Muscle of arm (tissue), 12 donors: ENCODE results near the gene UGDH. TPM values are rescaled to one million over a fixed set of nuclear protein-coding genes. Genes with fewer than 3 reads are reported as not detected.

Source experiments
- DNase-seq: peaks from one replicate; pipeline ENCODE4 v3.0.0-alpha.2; 2013
- polyA plus RNA-seq, 12 donors: library from polyadenylated mRNA; unstranded; fragments of 120-200 nt; gene quantifications; one replicate each; pipeline ENCODE4 v1.2.1, GENCODE V29; 2013; ENCODE audit not compliant: insufficient read length in 12 of 12

Gene UGDH
- polyA plus RNA-seq, 12 donors, result 38.4 to 86.6 (median 54.1) TPM; not detected in 1

DNA sequence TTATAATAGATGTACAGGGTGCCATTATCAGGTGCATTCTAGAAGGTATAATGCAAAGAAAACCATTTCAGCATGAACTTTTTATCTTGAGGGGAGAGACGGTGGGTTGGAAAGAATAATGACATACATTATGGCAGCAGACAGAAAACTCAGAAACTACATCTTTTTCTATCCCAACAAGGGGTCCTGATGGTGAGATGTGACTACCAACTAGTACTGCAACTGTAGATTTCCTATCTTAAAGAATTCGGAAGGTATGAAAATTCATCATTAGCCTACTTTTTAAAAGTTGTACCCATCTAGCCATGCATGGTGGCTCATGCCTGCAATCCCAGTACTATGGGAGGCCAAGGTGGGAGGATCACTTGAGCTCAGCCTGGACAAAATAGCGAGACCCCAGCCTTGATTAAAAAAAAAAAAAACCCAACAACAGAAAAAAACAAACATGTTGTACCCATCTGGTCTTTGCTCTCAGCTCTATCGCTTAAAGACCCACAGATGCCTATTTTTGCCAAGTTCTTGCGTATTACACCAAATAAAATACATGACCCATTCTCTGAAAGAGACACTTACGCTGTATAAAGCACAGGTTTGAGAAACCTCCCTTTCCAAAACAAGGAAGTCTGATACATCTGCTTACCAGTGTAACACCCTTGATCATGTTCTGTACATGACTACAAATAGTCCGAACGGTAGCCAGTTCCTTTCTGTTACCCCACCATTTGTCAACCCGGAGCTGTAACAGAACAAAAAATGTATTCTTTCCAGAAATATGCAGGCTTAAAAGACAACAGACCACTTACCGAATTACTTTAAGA is 70.1 kb downstream of the UGDH start:
- DNase-seq, result no peak

- no peak for DNase-seq
Measured at GRCh38 chr4:39455486-39455885, 71.8 kb downstream of the UGDH start.

GRCh38 chr4:39453738-39454137 is 73.5 kb downstream of the UGDH start:
- DNase-seq, result no peak

GRCh38 chr4:39452860-39453587 is 74.2 kb downstream of the UGDH start:
- no peak for DNase-seq

DNA sequence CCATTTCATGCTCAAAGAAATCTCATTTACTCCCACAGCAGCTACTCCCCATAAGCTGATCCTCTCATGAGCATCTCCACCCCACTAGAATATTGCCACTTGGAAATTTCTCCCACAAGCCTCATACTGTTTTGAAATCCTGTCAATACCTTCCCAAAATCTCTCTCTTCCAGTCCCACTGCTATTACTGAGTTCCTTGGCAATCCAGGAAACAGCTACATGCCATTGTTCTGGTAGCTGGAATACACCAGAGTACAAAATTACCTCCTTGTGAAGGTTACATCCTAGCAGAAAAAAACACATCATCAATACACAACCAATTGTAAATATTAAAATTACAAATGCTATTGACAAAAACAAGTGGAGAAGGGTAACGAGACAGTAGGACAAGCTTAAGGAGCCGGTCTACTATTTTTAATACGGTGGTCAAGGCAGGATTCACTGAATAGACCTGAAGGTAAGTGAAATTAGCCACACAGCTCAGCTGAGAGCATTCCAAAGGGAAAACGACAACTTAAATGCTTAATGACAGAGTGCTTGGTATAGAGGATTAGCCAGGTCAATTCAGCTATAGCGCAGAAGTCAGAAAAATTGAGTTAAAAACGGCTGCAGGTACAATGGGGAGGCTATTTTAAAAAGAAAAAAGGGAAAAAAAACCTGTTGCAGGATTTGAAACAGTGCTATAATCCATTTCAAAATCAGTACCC is 74.9 kb downstream of the UGDH start:
- DNase-seq, result no peak

DNA sequence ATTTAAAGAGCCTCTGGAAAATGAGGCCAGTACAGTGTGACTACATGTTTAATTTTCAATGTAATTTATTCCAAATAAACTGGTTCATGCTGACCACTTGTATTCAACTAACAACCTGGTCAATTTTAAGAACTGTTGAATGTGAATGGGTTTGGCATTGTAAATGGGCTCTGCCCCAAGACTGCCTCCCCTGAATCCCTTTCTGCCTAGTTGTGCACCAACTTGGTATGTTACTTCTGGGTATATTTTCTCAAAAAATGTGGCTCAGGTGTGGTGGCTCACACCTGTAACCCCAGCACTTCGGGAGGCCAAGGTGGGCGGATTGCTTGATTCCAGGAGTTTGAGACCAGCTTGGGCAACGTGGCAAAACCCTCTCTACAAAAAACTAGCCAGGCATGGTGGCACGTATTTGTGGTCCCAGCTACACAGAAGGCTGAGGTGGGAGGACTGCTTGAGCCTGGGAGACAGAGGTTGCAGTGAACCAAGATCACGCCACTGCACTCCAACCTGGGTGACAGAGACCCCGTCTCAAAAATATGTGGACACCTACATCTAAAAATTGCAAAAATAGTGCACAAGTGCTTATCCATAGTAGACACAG is 75.7 kb downstream of the UGDH start:
- no peak for DNase-seq

DNA sequence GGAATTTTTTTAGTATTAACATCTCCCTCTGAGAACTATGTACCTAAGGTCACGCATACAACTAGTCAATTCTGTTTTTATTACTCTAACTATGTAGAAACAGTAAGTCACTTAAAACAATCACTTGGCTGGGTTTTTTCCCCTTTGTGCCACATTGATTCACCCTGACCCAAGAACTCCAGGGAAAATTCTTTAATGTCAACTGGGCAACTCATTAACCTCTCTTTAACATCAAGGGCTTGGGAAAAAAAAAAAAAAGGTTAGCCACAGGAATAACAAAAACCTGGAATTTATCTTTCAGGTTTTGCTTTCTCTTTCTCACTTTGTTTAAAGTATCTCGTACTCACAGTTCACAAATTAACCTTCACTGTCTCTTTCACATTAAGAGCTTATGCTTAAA is 76.6 kb downstream of the UGDH start:
- DNase-seq, result no peak

Other genes starting within 250 kb of the UGDH start
- gene RFC1, start 161.1 kb downstream of the UGDH start, polyA plus RNA-seq, result 100 to 1,000 TPM in 1 of 12 donors, 10 to 100 TPM in 10, not detected in 1; 25.0 to 104 (median 38.4) TPM
- gene KLB, start 120.5 kb downstream of the UGDH start, polyA plus RNA-seq, result under 1 TPM in 9 of 12 donors, not detected in 3; 0.04 to 0.23 (median 0.06) TPM
- 1,000 to 10,000 TPM in 8 of 12 donors, 100 to 1,000 TPM in 3, not detected in 1; 697 to 3,735 (median 2,102) TPM for gene RPL9, start 68.5 kb downstream of the UGDH start, polyA plus RNA-seq
- 10 to 100 TPM in 11 of 12 donors, not detected in 1; 21.5 to 41.6 (median 29.6) TPM for gene LIAS, start 68.4 kb downstream of the UGDH start, polyA plus RNA-seq
- gene SMIM14, start 111.4 kb upstream of the UGDH start, polyA plus RNA-seq, result 10 to 100 TPM in 11 of 12 donors, not detected in 1; 15.3 to 43.1 (median 19.9) TPM
- gene UBE2K, start 170.7 kb upstream of the UGDH start, polyA plus RNA-seq, result 10 to 100 TPM in 11 of 12 donors, not detected in 1; 43.4 to 60.8 (median 53.0) TPM